HepG2 (cell line): ENCODE results near the gene FHIT. TPM values are rescaled to one million over a fixed set of nuclear protein-coding genes. Genes with fewer than 3 reads are reported as not detected.

ENCODE experiments used
- ATAC-seq: fragments of 200-7000 bp; cut with Tn5 transposase; 3 replicates; pipeline ENCODE4 v1.9.1; 2020; ENCODE audit warnings: mild to moderate bottlenecking, moderate library complexity
- BruUV-seq: library from RNA; stranded (reverse); fragments of 400-500 nt; replicated peaks from 2 replicates; lab custom pipeline; 2021; lab: Mats Ljungman, UMichigan
- CTCF ChIA-PET: fragments of 300-600 bp; formaldehyde crosslinking; extraction: SDS; loops from one replicate; lab custom pipeline; 2021; ENCODE audit warnings: low total read pairs, inconsistent platforms, low intra/inter-chr PET ratio; lab: Yijun Ruan, JAX
- POLR2A ChIA-PET: fragments of 350-600 bp; sonication (Branson Sonifier 250); formaldehyde crosslinking; loops from one replicate; lab custom pipeline; 2020; ENCODE audit warnings: antibody characterized with exemption, inconsistent platforms; lab: Yijun Ruan, JAX
- DNase-seq: peaks from one replicate; pipeline ENCODE4 v3.0.0-alpha.2; 2015; ENCODE audit warnings: low spot score
- FAIRE-seq: peaks from 3 replicates; lab custom pipeline; 2011; peaks lifted over from hg19 to GRCh38; lab: Jason Lieb, UNC
- H2AFZ ChIP-seq: one replicate; pipeline ENCODE4 v1.6.1; 2011; ENCODE audit warnings: low read length, inconsistent platforms
- H3K27ac ChIP-seq: fragments of 300-600 bp; 3 replicates; pipeline ENCODE4 v1.8.0; 2011; ENCODE audit warnings: mixed run types, mild to moderate bottlenecking, mixed read lengths, low read length, inconsistent platforms; ENCODE audit not compliant: insufficient read depth; ENCODE audit errors: extremely low read length
- H3K27me3 ChIP-seq, 2 experiments: fragments of 200-600 bp in 1 of 2; 2 replicates in 1 of 2; 3 replicates in 1 of 2; pipeline versions ENCODE4 v1.6.0 to v1.8.0; 2011; ENCODE audit warnings: low read length in 2 of 2, mild to moderate bottlenecking in 2 of 2, moderate library complexity in 2 of 2, inconsistent platforms in 1 of 2; ENCODE audit not compliant: insufficient read depth in 2 of 2, control insufficient read depth in 1 of 2
- H3K36me3 ChIP-seq, 2 experiments: fragments of 200-600 bp in 1 of 2; replicated peaks in 1 of 2; 2 replicates in 1 of 2; 3 replicates in 1 of 2; pipeline versions ENCODE4 v1.5.1 to v1.8.0; 2011; ENCODE audit warnings: low read length in 2 of 2, inconsistent platforms in 1 of 2; ENCODE audit not compliant: insufficient read depth in 2 of 2, control insufficient read depth in 1 of 2
- H3K4me1 ChIP-seq: 2 replicates; pipeline ENCODE4 v1.5.1; 2012; ENCODE audit warnings: low read length, inconsistent platforms; ENCODE audit not compliant: insufficient read depth
- H3K4me2 ChIP-seq: 2 replicates; pipeline ENCODE4 v1.6.0; 2011; ENCODE audit warnings: low read depth, low read length, inconsistent platforms
- H3K4me3 ChIP-seq, 3 experiments: fragments of 200-600 bp in 1 of 3; sonication (generic), shearing (Covaris generic) in 1 of 3; replicated peaks in 1 of 3; 2 replicates each; pipeline ENCODE4 v1.5.1; 2011 to 2016; ENCODE audit warnings: low read length in 3 of 3, inconsistent platforms in 2 of 3, low read depth in 2 of 3, mild to moderate bottlenecking in 2 of 3, control low read depth in 1 of 3, mixed read lengths in 1 of 3; ENCODE audit not compliant: insufficient read depth in 1 of 3
- H3K79me2 ChIP-seq: one replicate; pipeline ENCODE4 v1.6.1; 2011; ENCODE audit warnings: low read length, inconsistent platforms; ENCODE audit not compliant: insufficient read depth
- H3K9ac ChIP-seq: 2 replicates; pipeline ENCODE4 v1.6.0; 2011; ENCODE audit warnings: mild to moderate bottlenecking, low read depth, low read length, inconsistent platforms; ENCODE audit not compliant: insufficient read depth
- H3K9me3 ChIP-seq: 2 replicates; pipeline ENCODE4 v1.5.1; 2012; ENCODE audit warnings: mild to moderate bottlenecking, low read length
- H4K20me1 ChIP-seq: 2 replicates; pipeline ENCODE4 v1.6.0; 2011; ENCODE audit warnings: inconsistent platforms, mild to moderate bottlenecking, low read length, moderate library complexity; ENCODE audit not compliant: insufficient read depth
- MAFG ChIP-seq: sonication (generic); formaldehyde crosslinking; IDR thresholded peaks from 2 replicates; pipeline ENCODE4 v1.5.1; 2020; ENCODE audit warnings: mild to moderate bottlenecking, missing genetic modification reagents
- PATZ1 ChIP-seq: sonication (generic); formaldehyde crosslinking; IDR thresholded peaks from 2 replicates; pipeline ENCODE4 v1.4.0; 2020; ENCODE audit warnings: missing genetic modification reagents
- POLR2AphosphoS2 ChIP-seq: IDR thresholded peaks from 2 replicates; pipeline ENCODE4 v1.6.1; 2011; ENCODE audit warnings: low read depth, low read length, improper control_type of control experiment
- PRDM10 ChIP-seq: sonication (generic); formaldehyde crosslinking; IDR thresholded peaks from 2 replicates; pipeline ENCODE4 v1.4.0; 2020; ENCODE audit warnings: low read depth, missing genetic modification reagents
- SNRNP70 ChIP-seq: fragments of 200-400 bp; formaldehyde crosslinking; IDR thresholded peaks from 2 replicates; pipeline ENCODE4 v1.6.1; 2017; ENCODE audit warnings: mild to moderate bottlenecking, low read depth, low read length, moderate library complexity
- SP2 ChIP-seq: sonication (generic); formaldehyde crosslinking; IDR thresholded peaks from 2 replicates; pipeline ENCODE4 v1.5.1; 2020; ENCODE audit warnings: mild to moderate bottlenecking, missing genetic modification reagents
- SRSF4 ChIP-seq: fragments of 200-400 bp; formaldehyde crosslinking; IDR thresholded peaks from one replicate; pipeline ENCODE4 v1.6.1; 2018; ENCODE audit warnings: mild to moderate bottlenecking, low read depth, low read length, moderate library complexity; ENCODE audit not compliant: poor library complexity, severe bottlenecking
- TAF1 ChIP-seq: sonication (generic); formaldehyde crosslinking; IDR thresholded peaks from 2 replicates; pipeline ENCODE4 v1.4.0; 2020; ENCODE audit warnings: missing genetic modification reagents
- THAP9 ChIP-seq: sonication (generic); formaldehyde crosslinking; IDR thresholded peaks from 2 replicates; pipeline ENCODE4; 2020; ENCODE audit warnings: missing genetic modification reagents, mild to moderate bottlenecking, borderline replicate concordance
- ZNF20 ChIP-seq: sonication (generic); formaldehyde crosslinking; IDR thresholded peaks from 2 replicates; pipeline ENCODE4 v1.4.0; 2020; ENCODE audit warnings: mild to moderate bottlenecking, moderate library complexity, missing genetic modification reagents
- ZNF468 ChIP-seq: sonication (generic); formaldehyde crosslinking; IDR thresholded peaks from 2 replicates; pipeline ENCODE4 v1.8.0; 2022; ENCODE audit warnings: mild to moderate bottlenecking, moderate library complexity, missing genetic modification reagents
- ZNF543 ChIP-seq: sonication (generic); formaldehyde crosslinking; IDR thresholded peaks from 2 replicates; pipeline ENCODE4 v1.4.0; 2020; ENCODE audit warnings: mild to moderate bottlenecking, missing genetic modification reagents
- ZNF691 ChIP-seq: sonication (generic); formaldehyde crosslinking; IDR thresholded peaks from 2 replicates; pipeline ENCODE4 v1.4.0; 2020; ENCODE audit warnings: missing genetic modification reagents, low read depth, mild to moderate bottlenecking, borderline replicate concordance
- ZNF773 ChIP-seq: sonication (generic); formaldehyde crosslinking; IDR thresholded peaks from 2 replicates; pipeline ENCODE4 v1.4.0; 2020; ENCODE audit warnings: missing genetic modification reagents, borderline replicate concordance
- ZNF781 ChIP-seq: sonication (generic); formaldehyde crosslinking; IDR thresholded peaks from 2 replicates; pipeline ENCODE4 v1.5.1; 2020; ENCODE audit warnings: borderline replicate concordance, mild to moderate bottlenecking, missing genetic modification reagents; ENCODE audit errors: not compliant biosample characterization
- ZZZ3 ChIP-seq: sonication (generic); formaldehyde crosslinking; IDR thresholded peaks from 2 replicates; pipeline ENCODE4 v1.4.0; 2020; ENCODE audit warnings: missing genetic modification reagents, mild to moderate bottlenecking, borderline replicate concordance
- WGBS: methylation state at CpG from one replicate; pipeline ENCODE4 v1.1.6; 2017; ENCODE audit warnings: low lambda C conversion rate; 5-methylcytosine and 5-hydroxymethylcytosine counted together
- in situ Hi-C: cut with HindIII; loops from 2 replicates; pipeline ENCODE4 v1.10.0; 2017; ENCODE audit warnings: low pct_unique_long_range_greater_than_20kb; ENCODE audit not compliant: extremely low pct_ligation_motif_present
- intact Hi-C: fragments of 100-400 bp; cut with micrococcal nuclease; formaldehyde crosslinking; loops from one replicate; pipeline ENCODE4 v1.10.0; 2022; ENCODE audit not compliant: unreplicated experiment
- polyA plus RNA-seq, 8 experiments: library from polyadenylated mRNA; depleted of rRNA in 3 of 8; stranded (reverse) in 7 of 8; unstranded in 1 of 8; fragments of >200 nt; fragmentation: Illumina TruSeq in 4 of 8; extraction: Trizol in 4 of 8; gene quantifications; 2 replicates each; pipeline versions ENCODE4 v1.2.1 to v1.2.3, GENCODE V29; 2011 to 2016; ENCODE audit warnings: low read depth in 4 of 8, missing spikeins in 1 of 8, mixed read lengths in 1 of 8; ENCODE audit not compliant: insufficient read depth in 1 of 8
- total RNA-seq, 5 experiments: library from RNA; depleted of rRNA; stranded (reverse); fragments of >200 nt; fragmentation: Illumina TruSeq; extraction: Trizol; gene quantifications; 2 replicates each; pipeline ENCODE4 v1.2.3, GENCODE V29; 2016; ENCODE audit warnings: low read depth in 1 of 5

FHIT gene
- total and polyA plus RNA-seq, 2 of the 13 experiments (the other 11 are each of a cell fraction or from before 2014, with no cell fraction given), result 4.0 to 4.6 TPM

GRCh38 chr3:59734061-59734460 is 1517.2 kb downstream of the FHIT start:
- Histone ChIP-seq H3K4me1 (no peaks in the 10 kb centered on the region), H3K36me3 (no peaks in the 10 kb centered on the region), H3K27me3 (no peaks in the 10 kb centered on the region), H3K4me2 (no peak overlapping the region), H3K4me3 (no peak overlapping the region), H2AFZ (no peak overlapping the region), H3K79me2 (no peaks in the 10 kb centered on the region), H3K9me3 (no peaks in the 10 kb centered on the region), H3K9ac (no peak overlapping the region), H4K20me1 (no peaks in the 10 kb centered on the region), H3K27ac (no peak overlapping the region)
- ChIA-PET POLR2A (no interaction called here), CTCF (no interaction called here)
- intact Hi-C loops, result no loop called here
- FAIRE-seq (no peak), ATAC-seq (no peak), DNase-seq (no peak)
- in situ Hi-C loops, result no loop called here
- 2% methylated on average over 4 of the region's 4 CpGs for WGBS
- no TSS peak for BruUV-seq
- TF ChIP-seq TAF1 (CRISPR knock-in tag), result no peak
- TF ChIP-seq MAFG (CRISPR knock-in tag), result no peak
- no peak for TF ChIP-seq ZZZ3 (CRISPR knock-in tag)
- TF ChIP-seq ZNF20 (CRISPR knock-in tag), result no peak
- TF ChIP-seq PATZ1 (CRISPR knock-in tag), result no peak
- TF ChIP-seq ZNF773 (CRISPR knock-in tag), result no peak
- TF ChIP-seq ZNF691 (CRISPR knock-in tag), result no peak
- TF ChIP-seq ZNF543, result no peak
- no peak for TF ChIP-seq POLR2AphosphoS2
- no peak for TF ChIP-seq THAP9
- no peak for TF ChIP-seq PRDM10 (CRISPR knock-in tag)
- TF ChIP-seq SNRNP70, result no peak
- TF ChIP-seq SP2 (CRISPR knock-in tag), result no peak
- TF ChIP-seq ZNF781 (CRISPR knock-in tag), result no peak
- no peak for TF ChIP-seq ZNF468 (CRISPR knock-in tag)
- no peak for TF ChIP-seq SRSF4
